Sigmoid colon (tissue), 7 donors: ENCODE data around the gene CAPN13. TPM values are rescaled to one million over a fixed set of nuclear protein-coding genes. Genes with fewer than 3 reads are reported as not detected.

ENCODE experiments used
- DNase-seq: peaks from one replicate; pipeline ENCODE4 v3.0.0-alpha.2; 2019
- H3K27ac ChIP-seq, 4 donors: fragments of 200-600 bp; sonication (generic); one replicate each; pipeline ENCODE4 v1.5.1; 2016 to 2019; ENCODE audit warnings: mild to moderate bottlenecking in 1 of 4
- H3K27me3 ChIP-seq, 3 donors: fragments of 200-600 bp; sonication (generic); one replicate each; pipeline ENCODE4 v1.5.1; 2019; ENCODE audit warnings: mild to moderate bottlenecking in 1 of 3
- H3K36me3 ChIP-seq, 4 donors: fragments of 200-600 bp; sonication (generic); one replicate each; pipeline ENCODE4 v1.5.1; 2016 to 2019
- H3K4me1 ChIP-seq, 4 donors: fragments of 200-600 bp; sonication (generic); one replicate each; pipeline ENCODE4 v1.5.1; 2017 to 2019
- H3K4me3 ChIP-seq, 4 donors: fragments of 200-600 bp; sonication (generic); one replicate each; pipeline ENCODE4 v1.5.1; 2017 to 2019; ENCODE audit warnings: mild to moderate bottlenecking in 2 of 4, moderate library complexity in 1 of 4
- H3K9me3 ChIP-seq, 4 donors: fragments of 200-600 bp in 3 of 4; sonication (generic) in 3 of 4; one replicate each; pipeline versions ENCODE4 v1.5.1 to v1.6.1; 2013 to 2019
- EP300 ChIP-seq, 4 donors: sonication (generic); formaldehyde crosslinking; IDR thresholded peaks; one replicate each; pipeline ENCODE4 v1.6.1; 2017; ENCODE audit warnings: antibody characterized with exemption in 4 of 4
- POLR2A ChIP-seq, 2 donors: fragments of 450-650 bp; IDR thresholded peaks; one replicate each; pipeline ENCODE4 v1.6.1; 2016; ENCODE audit warnings: antibody characterized with exemption in 2 of 2, mild to moderate bottlenecking in 2 of 2, moderate library complexity in 2 of 2
- POLR2AphosphoS5 ChIP-seq, 4 donors: sonication (generic); formaldehyde crosslinking; IDR thresholded peaks; one replicate each; pipeline ENCODE4 v1.6.1; 2017; ENCODE audit warnings: antibody characterized with exemption in 4 of 4
- WGBS, 2 donors: extraction: QIAGEN DNeasy Blood & Tissue Kit; methylation state at CpG; one replicate each; pipeline ENCODE4 v1.1.7; 2013; 5-methylcytosine and 5-hydroxymethylcytosine counted together
- intact Hi-C: fragments of 100-400 bp; cut with DNase I; formaldehyde crosslinking; loops from one replicate; pipeline ENCODE4 v1.15.1; 2023
- polyA plus RNA-seq, 3 donors: library from polyadenylated mRNA; stranded (reverse); fragments of 200-250 nt; gene quantifications; one replicate each; pipeline ENCODE4 v1.2.3, GENCODE V29; 2013
- total RNA-seq, 4 donors: library from RNA; depleted of rRNA; stranded (reverse); fragments of >200 nt; gene quantifications; one replicate each; pipeline ENCODE4 v1.1.0, GENCODE V29; 2016
- TF ChIP-seq, protein P1 (sequence below), 4 experiments: fragments of 450-650 bp in 3 of 4; fragments of 200-600 bp in 1 of 4; IDR thresholded peaks; one replicate each; pipeline ENCODE4 v1.5.1; 2016 to 2019; ENCODE audit warnings: antibody characterized with exemption in 4 of 4, mild to moderate bottlenecking in 3 of 4, moderate library complexity in 2 of 4
- donor health status: healthy with polysubstance abuse.
- donor health status: Bipolar disorder and iron deficiency.
- donor health status: healthy.

CAPN13 gene
- total and polyA plus RNA-seq, 7 donors, result 11.4 to 17.3 (median 12.2) TPM; not detected in 4

DNA sequence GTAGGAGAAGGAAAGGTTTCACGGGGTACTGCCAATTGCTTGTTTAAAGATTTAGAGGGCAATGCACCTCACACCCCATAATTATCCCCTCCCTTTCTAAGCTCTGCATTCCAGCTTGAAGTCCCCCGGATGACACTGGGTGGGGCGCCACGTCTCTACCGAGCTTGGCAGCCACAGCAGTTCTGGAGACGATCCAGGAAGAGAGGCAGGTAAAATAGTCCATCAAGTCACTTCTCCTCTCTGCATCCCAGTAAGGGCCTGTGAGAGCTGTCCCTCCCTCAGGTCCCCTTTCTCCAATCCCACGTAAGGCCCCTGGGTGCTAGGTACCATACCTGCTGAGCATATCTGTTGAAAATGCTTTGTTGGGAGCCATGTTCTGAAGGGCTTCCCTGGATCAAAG is 65.7 kb downstream of the CAPN13 start:
- H3K27ac ChIP-seq, result no peak overlapping the region
- DNase-seq, result peak; percentile 29
- H3K9me3 ChIP-seq, result no peaks in the 10 kb centered on the region
- intact Hi-C loops, result no loop called here
- H3K27me3 ChIP-seq, result no peaks in the 10 kb centered on the region
- TF ChIP-seq, protein P1, sequence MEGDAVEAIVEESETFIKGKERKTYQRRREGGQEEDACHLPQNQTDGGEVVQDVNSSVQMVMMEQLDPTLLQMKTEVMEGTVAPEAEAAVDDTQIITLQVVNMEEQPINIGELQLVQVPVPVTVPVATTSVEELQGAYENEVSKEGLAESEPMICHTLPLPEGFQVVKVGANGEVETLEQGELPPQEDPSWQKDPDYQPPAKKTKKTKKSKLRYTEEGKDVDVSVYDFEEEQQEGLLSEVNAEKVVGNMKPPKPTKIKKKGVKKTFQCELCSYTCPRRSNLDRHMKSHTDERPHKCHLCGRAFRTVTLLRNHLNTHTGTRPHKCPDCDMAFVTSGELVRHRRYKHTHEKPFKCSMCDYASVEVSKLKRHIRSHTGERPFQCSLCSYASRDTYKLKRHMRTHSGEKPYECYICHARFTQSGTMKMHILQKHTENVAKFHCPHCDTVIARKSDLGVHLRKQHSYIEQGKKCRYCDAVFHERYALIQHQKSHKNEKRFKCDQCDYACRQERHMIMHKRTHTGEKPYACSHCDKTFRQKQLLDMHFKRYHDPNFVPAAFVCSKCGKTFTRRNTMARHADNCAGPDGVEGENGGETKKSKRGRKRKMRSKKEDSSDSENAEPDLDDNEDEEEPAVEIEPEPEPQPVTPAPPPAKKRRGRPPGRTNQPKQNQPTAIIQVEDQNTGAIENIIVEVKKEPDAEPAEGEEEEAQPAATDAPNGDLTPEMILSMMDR (IDR thresholded peaks at IDR 0.05), result no peak
- TF ChIP-seq POLR2A (IDR thresholded peaks at IDR 0.05) (no peak), POLR2AphosphoS5 (IDR thresholded peaks at IDR 0.05) (no peak)
- no peaks in the 10 kb centered on the region for H3K36me3 ChIP-seq
- H3K4me3 ChIP-seq, result no peak overlapping the region
- WGBS, 2 donors, result 61 to 82% methylated on average over 7 of the region's 7 CpGs
- H3K4me1 ChIP-seq, result no peaks in the 10 kb centered on the region

DNA sequence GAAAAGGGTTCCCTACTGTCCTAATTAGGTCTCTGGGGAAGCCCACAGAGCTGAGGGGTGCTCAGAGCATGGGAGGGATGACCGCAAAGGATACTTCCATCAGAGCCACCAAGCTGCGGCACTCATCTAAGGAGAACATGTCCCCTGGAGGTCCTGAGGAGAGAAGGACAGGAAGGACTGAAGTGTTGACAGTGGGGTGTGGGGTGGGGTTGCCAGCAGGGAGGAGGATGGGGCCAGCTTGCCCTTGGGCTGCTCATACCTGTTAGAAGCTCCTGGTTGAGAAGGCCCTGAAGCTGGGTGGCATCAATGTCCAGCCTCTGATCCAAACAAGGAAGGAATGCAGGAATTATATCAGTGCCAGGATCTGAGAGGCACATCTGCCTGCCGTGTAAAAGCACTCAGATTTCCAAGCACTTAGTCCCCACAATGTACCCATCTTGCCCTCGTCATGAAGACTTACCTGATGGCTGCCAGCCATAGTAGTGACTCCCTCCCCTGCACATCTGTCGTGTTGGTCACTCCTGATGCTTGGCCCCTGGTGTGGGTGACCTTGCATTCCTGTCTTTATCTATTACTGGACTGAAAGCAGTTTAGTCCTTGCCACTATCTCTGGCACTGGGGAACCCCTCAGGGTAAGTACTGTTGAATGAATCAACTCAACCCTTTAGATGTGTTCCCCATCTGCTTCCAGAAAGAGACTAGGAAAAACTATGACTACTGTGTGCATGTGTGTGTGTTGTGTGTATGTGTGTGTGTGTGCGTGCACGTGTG is 68.9 kb downstream of the CAPN13 start:
- TF ChIP-seq, protein P1 (IDR thresholded peaks at IDR 0.05), result no peak
- TF ChIP-seq POLR2AphosphoS5 (IDR thresholded peaks at IDR 0.05), result no peak
- no peak for TF ChIP-seq POLR2A (IDR thresholded peaks at IDR 0.05)
- TF ChIP-seq EP300 (IDR thresholded peaks at IDR 0.05), result no peak
- 83 to 84% methylated on average over 7 of the region's 7 CpGs for WGBS, 2 donors
- Histone ChIP-seq H3K4me1 (no peaks in the 10 kb centered on the region), H3K4me3 (no peak overlapping the region), H3K27ac (no peak overlapping the region), H3K36me3 (no peaks in the 10 kb centered on the region), H3K9me3 (no peaks in the 10 kb centered on the region), H3K27me3 (no peaks in the 10 kb centered on the region)
- intact Hi-C loops, result no loop called here
- peak; percentile 48 for DNase-seq

DNA sequence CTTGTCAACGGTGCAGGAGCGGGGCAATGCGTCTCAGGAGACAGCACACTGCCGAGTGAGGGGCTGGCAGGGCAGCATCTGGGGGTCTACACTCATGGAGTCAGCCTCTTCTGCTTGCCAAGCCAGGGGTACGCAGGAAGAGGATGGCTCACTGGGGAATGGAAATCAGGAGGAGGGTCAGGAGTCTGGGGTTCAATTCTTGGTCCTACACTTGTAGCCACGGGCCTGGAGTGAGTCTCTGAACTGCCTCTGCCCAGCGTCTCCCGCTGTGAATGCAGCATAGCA is 70.0 kb downstream of the CAPN13 start:
- no peaks in the 10 kb centered on the region for H3K36me3 ChIP-seq

DNA sequence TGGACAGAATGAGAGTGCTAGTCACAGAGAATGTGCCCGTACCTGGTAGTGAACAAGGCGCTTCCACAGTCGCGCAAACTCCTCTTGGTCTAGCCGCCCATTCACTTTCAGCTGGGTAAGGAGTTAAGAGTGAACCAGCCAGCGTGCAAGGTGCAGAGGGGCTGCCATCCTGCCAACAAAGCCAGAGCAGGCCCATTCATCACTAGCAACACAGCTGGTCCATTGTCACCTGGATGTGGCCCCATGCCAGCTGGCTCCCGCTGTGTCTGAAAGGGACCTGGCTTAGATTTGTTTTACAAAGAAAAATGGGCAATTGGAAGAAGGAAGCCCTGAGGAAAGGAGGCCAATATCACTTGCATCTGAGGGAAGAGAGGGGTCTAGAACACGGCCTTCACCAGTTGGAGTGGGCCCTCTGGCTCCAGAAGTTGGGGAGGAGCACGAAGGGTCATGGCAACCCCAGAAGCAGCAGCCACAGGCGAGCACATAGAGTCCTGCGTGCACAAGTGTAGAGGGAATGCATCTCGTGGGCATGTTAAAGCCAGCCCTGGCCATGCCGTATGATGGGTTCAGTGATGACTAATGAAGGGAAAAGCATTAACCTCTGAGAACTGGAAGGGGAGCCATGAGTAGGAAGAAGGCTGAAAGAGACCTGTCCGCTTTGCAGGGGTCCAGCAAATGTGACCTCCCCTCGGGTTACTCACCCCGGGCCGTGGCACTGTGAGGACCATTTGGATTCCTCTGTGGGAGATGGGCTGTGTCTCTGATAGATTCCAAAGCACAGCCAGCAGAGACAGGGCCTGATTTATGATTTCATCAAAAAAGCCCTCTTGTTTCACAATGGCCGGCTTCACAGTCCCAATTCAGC is 70.6 kb downstream of the CAPN13 start:
- no peak overlapping the region for H3K27ac ChIP-seq
- 92 to 94% methylated on average over 18 of the region's 18 CpGs for WGBS, 2 donors
- no peak overlapping the region for H3K4me3 ChIP-seq
- intact Hi-C loops, result no loop called here
- H3K36me3 ChIP-seq, result no peaks in the 10 kb centered on the region
- no peak for TF ChIP-seq EP300 (IDR thresholded peaks at IDR 0.05)
- TF ChIP-seq, protein P1 (IDR thresholded peaks at IDR 0.05), result no peak
- TF ChIP-seq POLR2A (IDR thresholded peaks at IDR 0.05), result no peak
- TF ChIP-seq POLR2AphosphoS5 (IDR thresholded peaks at IDR 0.05), result no peak
- H3K27me3 ChIP-seq, result no peaks in the 10 kb centered on the region
- peak; percentile 33 for DNase-seq
- no peaks in the 10 kb centered on the region for H3K9me3 ChIP-seq
- no peaks in the 10 kb centered on the region for H3K4me1 ChIP-seq

More for the DNA sequence above, 70.0 kb downstream of the CAPN13 start:
- DNase-seq, result no peak
- Histone ChIP-seq H3K27me3 (no peaks in the 10 kb centered on the region), H3K4me3 (no peak overlapping the region), H3K4me1 (no peaks in the 10 kb centered on the region), H3K27ac (no peak overlapping the region), H3K9me3 (no peaks in the 10 kb centered on the region)
- WGBS, 2 donors, result 88 to 89% methylated on average over 8 of the region's 8 CpGs
- TF ChIP-seq, protein P1 (IDR thresholded peaks at IDR 0.05), result no peak
- TF ChIP-seq POLR2A (IDR thresholded peaks at IDR 0.05) (no peak), POLR2AphosphoS5 (IDR thresholded peaks at IDR 0.05) (no peak), EP300 (IDR thresholded peaks at IDR 0.05) (no peak)
- intact Hi-C loops, result no loop called here
